K562 (cell line): ENCODE data around the gene ADAR. TPM values are rescaled to one million over a fixed set of nuclear protein-coding genes. Genes with fewer than 3 reads are reported as not detected.

Experiments
- CUX1 ChIP-seq: fragments of 200-800 bp; sonication (Bioruptor generic); IDR thresholded peaks from 2 replicates; pipeline ENCODE4 v1.6.1; 2016; ENCODE audit warnings: missing genetic modification characterization, missing compliant biosample characterization
- EGR1 ChIP-seq: fragments of 450-650 bp; conservative IDR thresholded peaks from 2 replicates; pipeline ENCODE4 v1.6.1; 2017; ENCODE audit warnings: mild to moderate bottlenecking
- HDAC1 ChIP-seq, 2 experiments: fragments of 450-650 bp; IDR thresholded peaks; 2 replicates each; pipeline ENCODE4 v1.6.1; 2016 to 2017; ENCODE audit warnings: inconsistent platforms in 1 of 2, mild to moderate bottlenecking in 1 of 2, moderate library complexity in 1 of 2
- MAX ChIP-seq: sonication (generic); formaldehyde crosslinking; IDR thresholded peaks from 2 replicates; pipeline ENCODE4 v1.9.0; 2022; ENCODE audit warnings: mild to moderate bottlenecking, missing genetic modification reagents
- NFIC ChIP-seq: fragments of 450-650 bp; IDR thresholded peaks from 2 replicates; pipeline ENCODE4 v1.6.1; 2017; ENCODE audit warnings: mild to moderate bottlenecking, inconsistent platforms
- RCOR1 ChIP-seq, 2 experiments: IDR thresholded peaks; 2 replicates each; pipeline ENCODE4 v1.6.1; 2012; ENCODE audit warnings: low read depth in 2 of 2, low read length in 2 of 2, borderline replicate concordance in 1 of 2, improper control_type of control experiment in 1 of 2
- SIX5 ChIP-seq, 2 experiments: IDR thresholded peaks; 2 replicates each; pipeline ENCODE4 v1.6.1; 2011; ENCODE audit warnings: low read length in 2 of 2, borderline replicate concordance in 1 of 2, low read depth in 1 of 2, mild to moderate bottlenecking in 1 of 2, moderate library complexity in 1 of 2; ENCODE audit not compliant: insufficient read depth in 1 of 2
- SREBF2 ChIP-seq: sonication (generic); formaldehyde crosslinking; IDR thresholded peaks from 2 replicates; pipeline ENCODE4 v1.4.0; 2020; ENCODE audit warnings: mild to moderate bottlenecking, missing genetic modification reagents
- TCF3 ChIP-seq: sonication (generic); formaldehyde crosslinking; IDR thresholded peaks from 2 replicates; pipeline ENCODE4 v1.4.0; 2020; ENCODE audit warnings: mild to moderate bottlenecking, missing genetic modification reagents
- TRIM28 ChIP-seq: fragments of 450-650 bp; IDR thresholded peaks from 2 replicates; pipeline ENCODE4 v1.6.1; 2017
- USF2 ChIP-seq: sonication (generic); formaldehyde crosslinking; IDR thresholded peaks from 2 replicates; pipeline ENCODE4 v1.5.0; 2020; ENCODE audit warnings: missing genetic modification reagents
- ZBTB7A ChIP-seq: IDR thresholded peaks from 2 replicates; pipeline ENCODE4 v1.6.1; 2011; ENCODE audit warnings: low read depth, mild to moderate bottlenecking, low read length, moderate library complexity, borderline replicate concordance; ENCODE audit not compliant: control insufficient read depth
- ZNF212 ChIP-seq: fragments of 450-650 bp; formaldehyde crosslinking; IDR thresholded peaks from 2 replicates; pipeline ENCODE4 v1.4.0; 2020; ENCODE audit warnings: mild to moderate bottlenecking
- ZNF316 ChIP-seq: fragments of 450-650 bp; IDR thresholded peaks from 2 replicates; pipeline ENCODE4 v1.6.1; 2016
- ZNF583 ChIP-seq: fragments of 250-450 bp; sonication (Bioruptor Pico); IDR thresholded peaks from 2 replicates; pipeline ENCODE4 v1.4.0; 2020
- polyA plus RNA-seq, 8 experiments: library from polyadenylated mRNA; depleted of rRNA in 4 of 8; stranded (reverse) in 5 of 8; unstranded in 3 of 8; fragments of >200 nt; fragmentation: Nextera tagmentation in 2 of 8; fragmentation: Illumina TruSeq in 1 of 8; extraction: Ambion mirVana in 2 of 8; extraction: Trizol in 1 of 8; gene quantifications; 2 replicates each; pipeline versions ENCODE4 v1.2.1 to v1.2.3, GENCODE V29; 2011 to 2014; ENCODE audit warnings: inconsistent platforms in 1 of 8, missing spikeins in 1 of 8
- total RNA-seq, 7 experiments: library from RNA; depleted of rRNA in 6 of 7; stranded (reverse); fragments of >200 nt in 6 of 7; fragmentation: Illumina TruSeq in 2 of 7; extraction: Trizol in 2 of 7; gene quantifications; 2 replicates each; pipeline versions ENCODE4 v1.2.1 to v1.2.3, GENCODE V29; 2011 to 2021; ENCODE audit warnings: low replicate concordance in 1 of 7
- TF ChIP-seq, protein P1 (sequence below), 2 experiments: IDR thresholded peaks; 2 replicates each; pipeline ENCODE4 v1.6.1; 2012; ENCODE audit warnings: improper control_type of control experiment in 2 of 2, low read depth in 2 of 2, low read length in 2 of 2, borderline replicate concordance in 1 of 2
- TF ChIP-seq, protein P2 (sequence below): fragments of 450-650 bp; formaldehyde crosslinking; conservative IDR thresholded peaks from 2 replicates; pipeline ENCODE4 v1.4.0; 2022; ENCODE audit warnings: mild to moderate bottlenecking, missing genetic modification characterization

The ADAR gene
- total and polyA plus RNA-seq, 9 of the 15 experiments (the other 6 are each of a cell fraction or from before 2014, with no cell fraction given), result 30.1 to 123 (median 60.2) TPM

GRCh38 chr1:154567386-154568156, 40.4 kb downstream of the ADAR start, which contains the start of gene CHRNB2 (continued):
- TF ChIP-seq RCOR1 (IDR thresholded peaks at IDR 0.05; ENCODE audit: borderline replicate concordance in 1 of 2, low read depth in 2 of 2, low read length in 2 of 2) (peak in 1 of 2 experiments; percentile 69; a peak in 2 of 4 replicates), MAX (CRISPR knock-in tag) (peak; percentile 72), NFIC (no peak), ZNF212 (no peak), TCF3 (CRISPR knock-in tag) (0 out of 2 replicates have a peak, but pooled peaks have one; percentile 30), USF2 (CRISPR knock-in tag) (no peak), ZNF583 (peak; percentile 68; the same call in 1 of the 2 replicates), EGR1 (no peak), TRIM28 (no peak), ZBTB7A (peak; percentile 41; the same call in 1 of the 2 replicates), CUX1 (CRISPR knock-in tag) (no peak), SIX5 (IDR thresholded peaks at IDR 0.05; ENCODE audit: borderline replicate concordance in 1 of 2, insufficient read depth in 1 of 2, low read depth in 1 of 2, low read length in 2 of 2) (no peak), HDAC1 (IDR thresholded peaks at IDR 0.05) (no peak), ZNF316 (no peak), SREBF2 (CRISPR knock-in tag) (no peak)
- TF ChIP-seq, protein P1, sequence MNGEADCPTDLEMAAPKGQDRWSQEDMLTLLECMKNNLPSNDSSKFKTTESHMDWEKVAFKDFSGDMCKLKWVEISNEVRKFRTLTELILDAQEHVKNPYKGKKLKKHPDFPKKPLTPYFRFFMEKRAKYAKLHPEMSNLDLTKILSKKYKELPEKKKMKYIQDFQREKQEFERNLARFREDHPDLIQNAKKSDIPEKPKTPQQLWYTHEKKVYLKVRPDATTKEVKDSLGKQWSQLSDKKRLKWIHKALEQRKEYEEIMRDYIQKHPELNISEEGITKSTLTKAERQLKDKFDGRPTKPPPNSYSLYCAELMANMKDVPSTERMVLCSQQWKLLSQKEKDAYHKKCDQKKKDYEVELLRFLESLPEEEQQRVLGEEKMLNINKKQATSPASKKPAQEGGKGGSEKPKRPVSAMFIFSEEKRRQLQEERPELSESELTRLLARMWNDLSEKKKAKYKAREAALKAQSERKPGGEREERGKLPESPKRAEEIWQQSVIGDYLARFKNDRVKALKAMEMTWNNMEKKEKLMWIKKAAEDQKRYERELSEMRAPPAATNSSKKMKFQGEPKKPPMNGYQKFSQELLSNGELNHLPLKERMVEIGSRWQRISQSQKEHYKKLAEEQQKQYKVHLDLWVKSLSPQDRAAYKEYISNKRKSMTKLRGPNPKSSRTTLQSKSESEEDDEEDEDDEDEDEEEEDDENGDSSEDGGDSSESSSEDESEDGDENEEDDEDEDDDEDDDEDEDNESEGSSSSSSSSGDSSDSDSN (IDR thresholded peaks at IDR 0.05; ENCODE audit: borderline replicate concordance in 1 of 2, low read depth in 2 of 2, low read length in 2 of 2), result peak in 1 of 2 experiments; percentile 48; a peak in 1 of 4 replicates
- TF ChIP-seq, protein P2, sequence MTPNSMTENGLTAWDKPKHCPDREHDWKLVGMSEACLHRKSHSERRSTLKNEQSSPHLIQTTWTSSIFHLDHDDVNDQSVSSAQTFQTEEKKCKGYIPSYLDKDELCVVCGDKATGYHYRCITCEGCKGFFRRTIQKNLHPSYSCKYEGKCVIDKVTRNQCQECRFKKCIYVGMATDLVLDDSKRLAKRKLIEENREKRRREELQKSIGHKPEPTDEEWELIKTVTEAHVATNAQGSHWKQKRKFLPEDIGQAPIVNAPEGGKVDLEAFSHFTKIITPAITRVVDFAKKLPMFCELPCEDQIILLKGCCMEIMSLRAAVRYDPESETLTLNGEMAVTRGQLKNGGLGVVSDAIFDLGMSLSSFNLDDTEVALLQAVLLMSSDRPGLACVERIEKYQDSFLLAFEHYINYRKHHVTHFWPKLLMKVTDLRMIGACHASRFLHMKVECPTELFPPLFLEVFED (CRISPR knock-in tag), result no peak
